Hepatocyte (in vitro differentiated cells): ENCODE data around the gene CHST11.

Experiments
- CTCF ChIP-seq: fragments of 200-600 bp; sonication (generic); IDR thresholded peaks from 2 replicates; pipeline ENCODE4 v1.5.1; 2016; ENCODE audit warnings: antibody characterized with exemption, mild to moderate bottlenecking; ENCODE audit not compliant: poor library complexity
- EZH2 ChIP-seq: fragments of 200-600 bp; sonication (generic); IDR thresholded peaks from 2 replicates; pipeline ENCODE4 v1.6.1; 2016; ENCODE audit warnings: antibody characterized with exemption, mild to moderate bottlenecking, borderline replicate concordance
- EZH2phosphoT487 ChIP-seq: fragments of 200-600 bp; sonication (generic); IDR thresholded peaks from one replicate; pipeline ENCODE4 v1.6.1; 2018; ENCODE audit warnings: antibody characterized with exemption, mild to moderate bottlenecking, low read depth, moderate library complexity; ENCODE audit not compliant: unreplicated experiment, severe bottlenecking

DNA sequence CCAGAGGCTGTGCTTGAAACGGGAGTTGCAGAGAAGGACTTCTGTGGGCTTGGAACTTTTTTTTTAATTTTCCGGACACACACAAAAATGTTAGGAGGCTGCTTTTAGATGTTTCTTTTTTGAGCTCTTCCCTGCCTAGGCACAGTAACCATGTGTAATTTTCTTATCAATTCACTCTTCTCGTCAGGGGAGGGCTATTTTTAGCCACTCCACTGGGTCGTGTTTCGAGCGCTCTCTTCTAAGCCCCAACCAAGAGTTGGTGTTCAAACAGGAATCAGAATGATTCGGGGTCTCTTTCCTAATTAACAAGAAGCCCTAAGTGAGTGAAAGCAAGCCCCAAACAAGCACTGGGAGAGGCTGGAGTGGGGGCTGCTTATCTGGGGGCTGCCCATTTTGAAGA is 162.6 kb downstream of the CHST11 start:
- TF ChIP-seq EZH2 = no peak
- TF ChIP-seq EZH2phosphoT487 = no peak
- no peak for TF ChIP-seq CTCF
